ENCODE measurements around the gene BNC2. TPM values are rescaled to one million over a fixed set of nuclear protein-coding genes. Genes with fewer than 3 reads are reported as not detected.

BNC2 gene
- total and polyA plus RNA-seq, 2 donors (not counting 1 experiment from before 2014, with no cell fraction given): 34.7 to 39.1 TPM

- no peak for TF ChIP-seq EZH2 (IDR thresholded peaks at IDR 0.05; ENCODE audit: low read length, missing control alignments)
- no peak for TF ChIP-seq CTCF (conservative IDR thresholded peaks at IDR 0.05 in 1 of 2, IDR thresholded peaks at IDR 0.05 in 1 of 2; ENCODE audit: low read depth in 1 of 2, low read length in 2 of 2)
Measured at GRCh38 chr9:16769291-16769690, 101.2 kb downstream of the BNC2 start.

GRCh38 chr9:16768816-16769215 is 101.7 kb downstream of the BNC2 start:
- Histone ChIP-seq H2AFZ (ENCODE audit: low read length) (no peak overlapping the region), H4K20me1 (ENCODE audit: control insufficient read depth, extremely low read depth, insufficient read depth, low read length) (no peaks in the 10 kb centered on the region), H3K4me2 (ENCODE audit: extremely low read depth, insufficient read depth, low read length) (no peak overlapping the region), H3K9ac (ENCODE audit: insufficient read depth, low read length) (no peak overlapping the region), H3K36me3 (ENCODE audit: control insufficient read depth, insufficient read depth, low read length) (no peaks in the 10 kb centered on the region), H3K9me3 (ENCODE audit: control insufficient read depth, insufficient read depth, low read depth, low read length) (no peaks in the 10 kb centered on the region), H3K4me3 (replicated peaks in 1 of 4; ENCODE audit: control extremely low read depth in 1 of 4, insufficient read depth in 1 of 4, low read depth in 3 of 4, low read length in 4 of 4) (no peak overlapping the region), H3K27me3 (ENCODE audit: control insufficient read depth, insufficient read depth, low read length) (no peaks in the 10 kb centered on the region), H3K27ac (ENCODE audit: insufficient read depth, low read length) (no peak overlapping the region), H3K4me1 (ENCODE audit: control insufficient read depth, extremely low read depth, insufficient read depth, low read length) (no peaks in the 10 kb centered on the region), H3K79me2 (ENCODE audit: control insufficient read depth, insufficient read depth, low read length) (peaks cover 7% of the 10 kb centered on the region)
- no peak for DNase-seq (ENCODE audit: low read depth in 2 of 2)
- TF ChIP-seq CTCF (conservative IDR thresholded peaks at IDR 0.05 in 1 of 2, IDR thresholded peaks at IDR 0.05 in 1 of 2; ENCODE audit: low read depth in 1 of 2, low read length in 2 of 2): no peak
- no peak for TF ChIP-seq EZH2 (IDR thresholded peaks at IDR 0.05; ENCODE audit: low read length, missing control alignments)

More at GRCh38 chr9:16769291-16769690, 101.2 kb downstream of the BNC2 start:
- no peaks in the 10 kb centered on the region for H3K36me3 ChIP-seq (ENCODE audit: control insufficient read depth, insufficient read depth, low read length)
- peaks cover 7% of the 10 kb centered on the region for H3K79me2 ChIP-seq (ENCODE audit: control insufficient read depth, insufficient read depth, low read length)
- no peak overlapping the region for H2AFZ ChIP-seq (ENCODE audit: low read length)
- H3K4me3 ChIP-seq (replicated peaks in 1 of 4; ENCODE audit: control extremely low read depth in 1 of 4, insufficient read depth in 1 of 4, low read depth in 3 of 4, low read length in 4 of 4): no peak overlapping the region
- H3K27me3 ChIP-seq (ENCODE audit: control insufficient read depth, insufficient read depth, low read length): no peaks in the 10 kb centered on the region
- DNase-seq (ENCODE audit: low read depth in 2 of 2): no peak
- H3K9ac ChIP-seq (ENCODE audit: insufficient read depth, low read length): no peak overlapping the region
- no peaks in the 10 kb centered on the region for H4K20me1 ChIP-seq (ENCODE audit: control insufficient read depth, extremely low read depth, insufficient read depth, low read length)
- no peak overlapping the region for H3K27ac ChIP-seq (ENCODE audit: insufficient read depth, low read length)
- no peaks in the 10 kb centered on the region for H3K4me1 ChIP-seq (ENCODE audit: control insufficient read depth, extremely low read depth, insufficient read depth, low read length)
- H3K9me3 ChIP-seq (ENCODE audit: control insufficient read depth, insufficient read depth, low read depth, low read length): no peaks in the 10 kb centered on the region
- no peak overlapping the region for H3K4me2 ChIP-seq (ENCODE audit: extremely low read depth, insufficient read depth, low read length)

- H3K4me1 ChIP-seq (ENCODE audit: control insufficient read depth, extremely low read depth, insufficient read depth, low read length): no peaks in the 10 kb centered on the region
- H3K36me3 ChIP-seq (ENCODE audit: control insufficient read depth, insufficient read depth, low read length): no peaks in the 10 kb centered on the region
- no peaks in the 10 kb centered on the region for H4K20me1 ChIP-seq (ENCODE audit: control insufficient read depth, extremely low read depth, insufficient read depth, low read length)
- H3K27ac ChIP-seq (ENCODE audit: insufficient read depth, low read length): no peak overlapping the region
- H3K9ac ChIP-seq (ENCODE audit: insufficient read depth, low read length): no peak overlapping the region
- no peak overlapping the region for H3K4me3 ChIP-seq (replicated peaks in 1 of 4; ENCODE audit: control extremely low read depth in 1 of 4, insufficient read depth in 1 of 4, low read depth in 3 of 4, low read length in 4 of 4)
- H3K79me2 ChIP-seq (ENCODE audit: control insufficient read depth, insufficient read depth, low read length): peaks cover 12% of the 10 kb centered on the region
- H3K27me3 ChIP-seq (ENCODE audit: control insufficient read depth, insufficient read depth, low read length): no peaks in the 10 kb centered on the region
- DNase-seq (ENCODE audit: low read depth in 2 of 2): no peak
- TF ChIP-seq EZH2 (IDR thresholded peaks at IDR 0.05; ENCODE audit: low read length, missing control alignments) (no peak), CTCF (conservative IDR thresholded peaks at IDR 0.05 in 1 of 2, IDR thresholded peaks at IDR 0.05 in 1 of 2; ENCODE audit: low read depth in 1 of 2, low read length in 2 of 2) (no peak)
- H3K4me2 ChIP-seq (ENCODE audit: extremely low read depth, insufficient read depth, low read length): no peak overlapping the region
- H2AFZ ChIP-seq (ENCODE audit: low read length): no peak overlapping the region
- H3K9me3 ChIP-seq (ENCODE audit: control insufficient read depth, insufficient read depth, low read depth, low read length): no peaks in the 10 kb centered on the region
Measured at GRCh38 chr9:16767366-16767765, 103.1 kb downstream of the BNC2 start.

Measured in fibroblast of lung (primary cell).